SW480 (cell line): ENCODE results near the gene IL10RB.
"Not testable (repeated sequence)": the region's sequence is repeated elsewhere in the genome, so short reads cannot be mapped to it uniquely, and the experiment has no call there.

ENCODE experiments used
- DNase-seq: peaks from one replicate; pipeline ENCODE4 v3.0.0-alpha.2; 2016; ENCODE audit warnings: low spot score

The IL10RB gene

DNA sequence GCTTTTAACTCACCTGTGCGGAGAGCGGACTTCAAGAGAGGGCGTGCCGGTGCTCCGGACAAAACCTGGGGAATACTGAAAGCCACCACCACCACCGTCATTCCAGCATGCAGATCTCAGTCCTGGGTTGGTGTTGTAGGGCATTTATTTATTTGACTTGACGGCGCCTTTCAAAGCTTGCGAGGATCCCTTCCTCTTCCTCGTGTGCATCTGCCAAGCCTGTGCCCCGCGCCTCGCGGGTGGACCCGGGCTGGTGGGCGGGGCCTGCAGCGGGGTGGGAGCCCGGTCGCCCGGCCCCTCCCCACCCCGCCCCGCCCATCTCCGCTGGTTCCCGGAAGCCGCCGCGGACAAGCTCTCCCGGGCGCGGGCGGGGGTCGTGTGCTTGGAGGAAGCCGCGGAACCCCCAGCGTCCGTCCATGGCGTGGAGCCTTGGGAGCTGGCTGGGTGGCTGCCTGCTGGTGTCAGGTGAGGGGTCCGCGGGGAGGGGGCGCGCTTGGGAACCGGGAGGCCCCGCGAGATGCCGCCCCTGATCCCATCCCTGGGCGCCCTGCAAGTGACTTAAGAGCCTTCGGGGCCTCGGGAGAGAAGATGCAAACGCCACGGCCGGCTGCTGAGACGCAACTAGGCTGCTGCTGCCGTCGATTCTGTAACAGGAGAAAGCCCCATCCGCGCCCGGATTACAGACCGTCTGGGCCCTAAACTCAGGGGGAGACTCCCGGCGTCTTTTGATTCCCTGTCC is at the start of gene IL10RB:
Gene IL10RB, plus strand, starts transcription at position 318 of the 739 bp plus-strand sequence. Its CDS starts 99 bp downstream, at position 417.
- DNase-seq, result peak; percentile 60

DNA sequence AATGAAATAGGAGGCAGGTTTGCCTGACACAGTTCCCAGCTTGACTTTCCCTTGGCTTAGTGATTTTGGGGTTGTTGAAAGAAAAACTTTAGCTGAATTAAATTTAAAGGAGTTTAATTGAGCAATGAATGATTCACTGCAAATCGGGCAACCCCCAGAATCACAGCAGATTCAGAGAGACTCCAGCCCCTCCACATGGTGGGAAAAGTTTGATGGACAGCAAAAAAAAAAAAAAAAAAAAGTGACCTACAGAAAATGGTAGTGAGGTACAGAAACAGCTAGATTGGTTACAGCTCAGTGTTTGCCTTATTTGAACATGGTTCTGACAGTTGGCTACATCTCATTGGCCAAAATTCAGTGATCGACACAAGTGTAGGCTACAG is 49.0 kb upstream of the IL10RB start:
- DNase-seq, result no peak

- DNase-seq, result no peak
Observed at GRCh38 chr21:33219300-33219699, 46.9 kb upstream of the IL10RB start.

GRCh38 chr21:33219954-33220353 is 46.2 kb upstream of the IL10RB start:
- no peak for DNase-seq

DNA sequence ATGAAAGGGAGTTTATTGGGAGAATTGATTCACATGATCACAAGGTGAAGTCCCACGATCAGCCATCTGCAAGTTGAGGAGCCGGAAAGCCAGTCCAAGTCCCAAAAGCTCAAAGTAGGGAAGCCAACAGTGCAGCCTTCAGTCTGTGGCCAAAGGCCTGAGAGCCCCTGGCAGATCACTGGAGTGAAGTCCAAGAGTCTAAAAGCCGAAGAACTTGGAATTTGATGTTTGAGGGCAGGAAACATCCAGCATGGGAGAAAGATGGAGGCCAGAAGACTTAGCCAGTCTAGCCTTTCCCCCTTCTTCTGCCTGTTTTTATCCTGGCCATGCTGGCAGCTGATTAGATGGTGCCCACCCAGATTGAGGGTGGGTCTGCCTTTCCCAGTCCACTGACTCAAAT is 40.8 kb upstream of the IL10RB start:
- not testable (repeated sequence) for DNase-seq

DNA sequence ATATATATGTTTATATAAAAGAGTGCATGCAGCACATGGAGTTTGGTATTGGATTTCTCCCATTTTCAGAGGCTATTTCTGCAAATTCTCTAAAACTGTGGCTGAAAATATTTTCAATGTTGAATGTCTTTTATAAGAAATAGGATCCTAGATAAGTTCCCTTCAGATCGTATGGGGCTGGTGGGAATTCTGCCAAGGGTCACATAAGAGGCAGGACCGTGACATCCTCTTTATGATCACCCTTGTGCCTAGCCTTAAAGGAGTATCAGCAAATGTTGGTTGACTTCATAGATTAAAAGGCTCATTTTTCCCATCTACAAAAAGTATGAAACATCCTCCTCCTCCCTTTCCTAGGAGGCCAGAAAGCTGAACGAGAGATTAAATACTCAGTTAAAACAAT is 37.7 kb upstream of the IL10RB start:
- DNase-seq, result no peak

GRCh38 chr21:33229099-33229783 is 36.9 kb upstream of the IL10RB start:
- no peak for DNase-seq

DNA sequence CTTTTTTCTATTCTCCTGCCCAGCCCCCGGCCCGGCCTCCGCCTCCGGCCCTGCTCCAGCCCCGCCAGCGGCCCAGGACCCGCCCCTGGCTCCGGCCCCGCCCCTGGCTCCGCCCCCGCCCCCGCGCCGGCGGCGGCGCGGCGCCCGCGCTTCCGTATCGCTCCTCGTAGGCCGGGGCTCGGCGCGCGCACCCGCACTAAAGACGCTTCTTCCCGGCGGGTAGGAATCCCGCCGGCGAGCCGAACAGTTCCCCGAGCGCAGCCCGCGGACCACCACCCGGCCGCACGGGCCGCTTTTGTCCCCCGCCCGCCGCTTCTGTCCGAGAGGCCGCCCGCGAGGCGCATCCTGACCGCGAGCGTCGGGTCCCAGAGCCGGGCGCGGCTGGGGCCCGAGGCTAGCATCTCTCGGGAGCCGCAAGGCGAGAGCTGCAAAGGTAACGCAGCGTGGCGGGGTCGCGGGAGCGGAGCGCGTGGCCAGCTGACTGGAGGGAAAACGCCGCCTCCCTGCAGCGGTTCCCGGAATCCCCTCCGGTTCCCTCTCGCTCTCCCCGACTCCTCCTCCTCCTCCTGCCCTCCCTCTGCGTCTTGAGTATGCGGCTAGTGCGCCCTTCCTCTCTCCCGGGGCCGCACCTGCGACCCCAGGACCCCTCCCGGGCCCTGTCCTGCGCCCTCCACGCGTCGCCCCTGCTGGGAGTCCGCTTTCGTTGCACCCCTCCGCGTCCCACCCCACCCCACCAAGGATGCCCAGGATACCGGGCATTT is 36.2 kb upstream of the IL10RB start, which contains the start of gene IFNAR2:
Gene IFNAR2, plus strand, starts transcription at position 155 of the 761 bp plus-strand sequence. CDS start 11,985 bp downstream, outside the sequence.
- peak; percentile 51 for DNase-seq

- peak; percentile 50 for DNase-seq
Observed at GRCh38 chr21:33230545-33231324, 35.4 kb upstream of the IL10RB start.

GRCh38 chr21:33231526-33231925 is 34.6 kb upstream of the IL10RB start:
- no peak for DNase-seq

- DNase-seq, result no peak
Observed at GRCh38 chr21:33232291-33233034, 33.7 kb upstream of the IL10RB start.

- no peak for DNase-seq
Observed at GRCh38 chr21:33234635-33235520, 31.3 kb upstream of the IL10RB start.

GRCh38 chr21:33236013-33236686 is 30.0 kb upstream of the IL10RB start:
- DNase-seq, result no peak

- no peak for DNase-seq
Observed at GRCh38 chr21:33236766-33237165, 29.4 kb upstream of the IL10RB start.

GRCh38 chr21:33237486-33237885 is 28.7 kb upstream of the IL10RB start:
- DNase-seq, result no peak

GRCh38 chr21:33238146-33238545 is 28.0 kb upstream of the IL10RB start:
- DNase-seq, result no peak

GRCh38 chr21:33238565-33239255 is 27.5 kb upstream of the IL10RB start:
- no peak for DNase-seq

GRCh38 chr21:33239559-33240127 is 26.5 kb upstream of the IL10RB start:
- not testable (repeated sequence) for DNase-seq

- DNase-seq, result no peak
Observed at GRCh38 chr21:33240404-33240803, 25.8 kb upstream of the IL10RB start.
